Lower leg skin (tissue), 4 donors: ENCODE measurements around the gene RAB11FIP3. TPM values are rescaled to one million over a fixed set of nuclear protein-coding genes. Genes with fewer than 3 reads are reported as not detected.

Experiments
- DNase-seq, 2 donors: peaks; one replicate each; pipeline ENCODE4 v3.0.0-alpha.2; 2019; ENCODE audit warnings: low spot score in 2 of 2
- H3K4me3 ChIP-seq: fragments of 200-600 bp; sonication (generic); 2 replicates; pipeline ENCODE4 v1.5.1; 2017; ENCODE audit warnings: mild to moderate bottlenecking, low read depth; ENCODE audit not compliant: poor library complexity, severe bottlenecking
- POLR2A ChIP-seq, 2 donors: fragments of 450-650 bp; IDR thresholded peaks; one replicate each; pipeline ENCODE4 v1.6.1; 2016 to 2017; ENCODE audit warnings: antibody characterized with exemption in 2 of 2, mild to moderate bottlenecking in 1 of 2, moderate library complexity in 1 of 2
- WGBS, 2 donors: methylation state at CpG; one replicate each; pipeline ENCODE4 v1.1.5; 2018; 5-methylcytosine and 5-hydroxymethylcytosine counted together
- intact Hi-C: fragments of 100-400 bp; cut with DNase I; formaldehyde crosslinking; loops from one replicate; pipeline ENCODE4 v1.15.0; 2023; ENCODE audit warnings: low total_unique reads
- total RNA-seq, 4 donors: library from RNA; depleted of rRNA; stranded (reverse); fragments of >200 nt; gene quantifications; one replicate each; pipeline ENCODE4 v1.1.0, GENCODE V29; 2016
- TF ChIP-seq, protein P1 (sequence below), 3 donors: fragments of 450-650 bp; IDR thresholded peaks; one replicate each; pipeline ENCODE4 v1.5.1; 2016; ENCODE audit warnings: antibody characterized with exemption in 3 of 3, mild to moderate bottlenecking in 3 of 3, moderate library complexity in 2 of 3

RAB11FIP3 gene
- total RNA-seq, 4 donors from 2014 or later: 22.1 to 66.3 (median 27.7) TPM

DNA sequence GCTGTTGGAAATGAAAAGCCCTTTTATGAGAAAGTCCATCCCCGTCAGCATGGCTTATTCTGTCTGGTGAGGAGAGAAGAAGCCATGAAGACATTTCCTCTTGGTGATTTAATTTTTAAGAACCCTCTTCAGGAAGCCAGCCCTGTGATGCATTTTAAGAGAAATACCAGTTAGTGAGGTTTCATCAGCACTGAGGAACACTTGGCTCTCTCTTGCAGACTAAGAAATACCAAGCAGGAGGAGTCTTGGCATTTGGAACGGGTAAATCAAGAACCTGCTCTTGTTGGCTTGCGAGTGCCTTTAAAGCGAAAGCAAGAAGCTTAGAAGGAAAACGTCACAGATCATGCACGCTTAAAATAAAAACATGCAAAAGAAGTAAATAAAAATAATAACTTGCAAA lies 17.5 kb downstream of the RAB11FIP3 start:
- no peak for DNase-seq
- intact Hi-C loops: no loop called here
- 71 to 74% methylated on average over 6 of the region's 6 CpGs for WGBS, 2 donors
- no peak overlapping the region for H3K4me3 ChIP-seq
- TF ChIP-seq POLR2A (IDR thresholded peaks at IDR 0.05): no peak
- TF ChIP-seq, protein P1, sequence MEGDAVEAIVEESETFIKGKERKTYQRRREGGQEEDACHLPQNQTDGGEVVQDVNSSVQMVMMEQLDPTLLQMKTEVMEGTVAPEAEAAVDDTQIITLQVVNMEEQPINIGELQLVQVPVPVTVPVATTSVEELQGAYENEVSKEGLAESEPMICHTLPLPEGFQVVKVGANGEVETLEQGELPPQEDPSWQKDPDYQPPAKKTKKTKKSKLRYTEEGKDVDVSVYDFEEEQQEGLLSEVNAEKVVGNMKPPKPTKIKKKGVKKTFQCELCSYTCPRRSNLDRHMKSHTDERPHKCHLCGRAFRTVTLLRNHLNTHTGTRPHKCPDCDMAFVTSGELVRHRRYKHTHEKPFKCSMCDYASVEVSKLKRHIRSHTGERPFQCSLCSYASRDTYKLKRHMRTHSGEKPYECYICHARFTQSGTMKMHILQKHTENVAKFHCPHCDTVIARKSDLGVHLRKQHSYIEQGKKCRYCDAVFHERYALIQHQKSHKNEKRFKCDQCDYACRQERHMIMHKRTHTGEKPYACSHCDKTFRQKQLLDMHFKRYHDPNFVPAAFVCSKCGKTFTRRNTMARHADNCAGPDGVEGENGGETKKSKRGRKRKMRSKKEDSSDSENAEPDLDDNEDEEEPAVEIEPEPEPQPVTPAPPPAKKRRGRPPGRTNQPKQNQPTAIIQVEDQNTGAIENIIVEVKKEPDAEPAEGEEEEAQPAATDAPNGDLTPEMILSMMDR (IDR thresholded peaks at IDR 0.05): no peak

DNA sequence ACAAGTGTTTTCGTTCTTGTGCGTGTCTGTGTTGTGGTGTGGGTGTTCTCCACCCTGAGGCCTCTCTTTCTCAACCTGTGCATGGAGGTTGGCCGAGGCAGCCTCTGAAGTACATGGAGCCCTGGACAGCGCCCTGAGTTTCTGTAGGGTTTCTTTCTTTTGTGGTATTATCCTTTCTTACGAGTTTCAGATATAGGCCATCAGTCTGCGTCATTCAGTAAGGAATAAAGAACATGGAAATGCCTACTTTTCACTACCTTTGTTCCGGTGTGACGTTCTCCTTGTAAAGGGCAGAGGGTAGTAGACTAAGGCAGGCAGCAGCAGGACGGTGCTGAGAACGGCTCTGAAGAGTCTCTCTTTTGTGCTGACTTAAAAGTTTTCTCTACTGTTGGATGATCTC lies 18.6 kb downstream of the RAB11FIP3 start:
- 89 to 94% methylated on average over 10 of the region's 10 CpGs for WGBS, 2 donors
- DNase-seq: no peak
- intact Hi-C loops: no loop called here
- no peak overlapping the region for H3K4me3 ChIP-seq
- no peak for TF ChIP-seq POLR2A (IDR thresholded peaks at IDR 0.05)
- TF ChIP-seq, protein P1 (IDR thresholded peaks at IDR 0.05): no peak

DNA sequence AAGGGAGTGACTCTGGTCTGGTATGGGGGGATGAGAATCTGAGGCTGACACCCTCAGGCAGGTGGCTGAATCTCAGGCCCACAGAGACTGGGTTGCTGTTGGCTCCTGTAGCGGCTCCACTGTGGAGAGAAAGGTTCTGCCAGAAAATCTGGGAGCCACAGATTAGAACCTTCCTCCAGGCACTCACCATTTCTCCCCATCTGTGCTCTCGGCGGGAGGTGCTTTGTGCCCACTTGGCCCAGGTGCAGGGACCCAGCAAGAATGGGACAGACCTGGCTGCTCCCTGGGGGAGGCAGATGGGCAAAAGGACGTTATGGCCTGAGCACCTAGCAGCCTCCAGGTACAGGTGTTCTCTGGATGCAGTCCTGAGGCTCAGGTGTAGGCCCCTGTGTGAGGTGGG lies 20.1 kb downstream of the RAB11FIP3 start:
- intact Hi-C loops: no loop called here
- no peak for DNase-seq
- WGBS, 2 donors: 72 to 89% methylated on average over 4 of the region's 4 CpGs
- TF ChIP-seq, protein P1 (IDR thresholded peaks at IDR 0.05): no peak
- TF ChIP-seq POLR2A (IDR thresholded peaks at IDR 0.05): no peak
- H3K4me3 ChIP-seq: no peak overlapping the region

GRCh38 chr16:450385-450784 lies 24.9 kb downstream of the RAB11FIP3 start:
- no peak overlapping the region for H3K4me3 ChIP-seq
- TF ChIP-seq, protein P1 (IDR thresholded peaks at IDR 0.05): no peak
- no peak for TF ChIP-seq POLR2A (IDR thresholded peaks at IDR 0.05)
- 77 to 80% methylated on average over 8 of the region's 8 CpGs for WGBS, 2 donors
- DNase-seq: no peak
- intact Hi-C loops: no loop called here

DNA sequence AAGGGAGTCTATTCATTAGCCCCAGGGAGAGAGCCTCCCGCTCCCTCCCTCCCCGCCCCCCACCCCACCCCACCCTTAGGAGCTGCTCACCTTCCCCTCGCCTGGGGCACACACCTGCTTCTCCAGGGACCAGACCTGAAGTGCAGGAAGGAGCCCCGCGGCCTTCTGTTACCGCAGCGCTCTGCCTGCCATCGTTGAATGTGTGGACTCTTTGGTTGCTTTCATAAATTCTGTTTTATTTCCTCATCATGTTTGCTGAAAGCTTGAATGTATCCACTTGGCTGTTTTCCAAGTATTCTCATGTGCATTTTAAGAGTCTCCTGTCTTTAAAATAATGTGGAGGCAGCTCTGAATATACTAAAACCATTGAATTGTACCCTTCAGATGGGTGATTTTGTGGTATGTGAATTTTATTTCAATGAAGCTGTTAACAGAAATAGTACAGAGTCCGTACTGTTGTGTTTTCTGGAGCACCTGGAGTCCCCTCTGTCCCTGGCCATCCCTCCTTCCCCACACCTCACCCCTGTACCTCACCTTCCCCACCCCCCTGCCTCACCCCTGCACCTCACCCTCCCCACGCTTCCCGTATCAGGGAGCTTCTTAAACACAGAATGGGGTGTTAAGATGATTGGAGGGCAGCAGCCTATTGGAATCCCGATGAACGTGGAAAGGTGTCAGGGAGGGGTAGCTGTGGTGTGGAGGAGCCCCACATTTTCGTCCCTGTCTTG lies 25.5 kb downstream of the RAB11FIP3 start:
- TF ChIP-seq, protein P1 (IDR thresholded peaks at IDR 0.05): no peak
- intact Hi-C loops: no loop called here
- no peak for DNase-seq
- H3K4me3 ChIP-seq: no peak overlapping the region
- WGBS, 2 donors: 71% methylated on average over 12 to 14 of the region's 14 CpGs
